Measurements from ENCODE around the gene PPP2R3C.
"Not testable (repeated sequence)": the region's sequence is repeated elsewhere in the genome, so short reads cannot be mapped to it uniquely, and the experiment has no call there.

Gene PPP2R3C

DNA sequence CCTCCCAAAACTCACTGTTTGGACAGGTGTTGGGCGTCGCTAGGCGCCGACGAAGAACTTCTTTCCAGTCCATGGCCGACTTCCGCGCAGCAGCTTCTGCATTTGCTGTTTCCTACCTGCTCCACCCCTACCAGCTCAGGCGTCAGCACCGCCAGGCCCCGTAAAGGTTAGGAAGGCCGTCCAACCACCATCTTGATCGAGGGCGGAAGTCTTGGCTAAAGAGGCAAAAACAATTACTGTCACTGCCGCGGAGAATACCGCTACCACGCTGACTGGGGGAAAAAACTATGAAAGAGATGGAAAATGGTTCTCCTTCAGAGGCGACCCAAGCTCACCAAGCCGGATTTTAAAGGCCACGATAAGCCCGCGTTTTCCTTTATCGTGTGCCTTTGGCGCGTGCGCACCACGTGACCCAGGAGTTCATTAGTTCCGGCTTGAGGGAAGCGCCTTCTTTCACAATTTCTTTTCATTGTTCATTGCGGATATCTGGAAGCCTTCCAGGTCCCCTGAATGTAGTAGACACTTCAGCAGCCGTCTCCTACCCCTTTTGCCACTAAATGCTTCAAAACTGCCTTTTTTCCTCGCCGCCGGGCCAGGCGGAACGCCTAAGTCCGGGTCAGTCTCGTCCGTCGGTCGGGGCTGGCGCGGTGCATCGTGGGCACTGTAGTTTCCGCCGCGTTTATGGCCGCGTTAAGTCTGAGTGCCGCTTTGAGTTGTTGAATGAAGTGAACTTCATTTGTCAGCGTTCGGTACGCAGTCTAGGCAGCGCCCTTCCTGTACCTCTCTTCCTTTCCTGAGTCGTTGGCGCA lies at the start of gene PPP2R3C, which contains the start of gene PRORP:
PPP2R3C (minus strand) TSS at position 104 of the 809 bp plus-strand sequence; CDS start at position 73, 31 bp downstream.
PRORP (plus strand) TSS at position 666 of the 809 bp plus-strand sequence. CDS start 694 bp downstream, outside the sequence.
- peak; percentile 76 to 86 for DNase-seq (ENCODE audit: low read depth in 1 of 2, low spot score in 1 of 2)

DNA sequence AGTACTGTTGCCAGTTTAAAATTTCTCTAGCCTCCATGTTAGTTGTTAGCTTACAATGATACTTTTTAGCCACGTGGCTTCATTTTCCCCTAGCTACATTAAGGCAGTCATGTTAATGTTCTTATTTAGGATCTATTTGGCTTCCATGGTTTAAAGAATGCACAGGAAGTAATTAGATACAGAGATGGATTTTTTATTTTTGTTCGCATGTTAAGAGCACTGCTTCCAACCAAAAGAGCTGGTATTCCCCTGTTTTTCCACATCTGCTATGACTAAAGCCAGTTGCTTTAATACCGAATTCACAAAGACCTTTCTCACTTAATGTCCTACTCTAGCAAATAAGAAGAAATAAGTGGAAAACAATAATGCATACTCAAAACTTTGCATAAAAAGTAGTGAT lies 45.7 kb upstream of the PPP2R3C start:
- DNase-seq (ENCODE audit: low read depth in 1 of 2, low spot score in 1 of 2): no peak

DNA sequence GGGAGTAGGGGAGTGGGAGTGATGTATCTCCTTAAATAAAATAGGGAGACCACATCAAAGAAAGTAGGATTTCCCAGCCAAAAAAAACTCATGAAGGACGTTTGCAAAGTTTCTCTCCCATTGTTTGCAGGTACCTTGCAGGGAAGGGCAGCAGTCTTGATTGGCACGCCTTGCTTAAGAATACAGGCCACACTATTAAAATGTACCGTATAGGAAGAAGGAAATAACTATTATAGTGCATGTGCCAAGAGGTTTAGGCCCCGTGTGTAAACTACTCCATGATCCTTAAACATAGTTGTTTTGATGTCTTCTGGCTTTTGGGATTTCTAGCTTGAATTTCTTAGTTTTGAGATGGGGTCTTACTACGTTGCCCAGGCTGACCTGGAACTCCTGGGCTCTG lies 43.1 kb upstream of the PPP2R3C start:
- DNase-seq (ENCODE audit: low read depth in 1 of 2, low spot score in 1 of 2): no peak

DNA sequence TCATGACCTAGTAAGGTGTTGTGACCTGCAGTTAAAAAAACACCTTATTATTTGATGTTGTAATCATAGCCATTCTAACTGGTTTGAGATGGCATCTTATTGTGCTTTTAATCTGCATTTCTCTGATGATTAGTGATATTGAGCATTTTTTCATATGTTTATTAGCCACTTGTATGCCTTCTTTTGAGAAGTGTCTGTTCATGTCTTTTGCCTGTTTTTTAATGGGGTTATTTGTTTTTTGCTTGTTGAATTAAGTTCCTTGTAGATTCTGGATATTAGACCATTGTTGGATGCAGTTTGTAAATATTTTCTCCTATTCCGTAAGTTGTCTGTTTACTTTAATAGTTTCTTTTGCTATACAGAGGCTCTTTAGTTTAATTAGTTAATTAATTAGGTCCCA lies 41.6 kb upstream of the PPP2R3C start:
- no peak for DNase-seq (ENCODE audit: low read depth in 1 of 2, low spot score in 1 of 2)

DNA sequence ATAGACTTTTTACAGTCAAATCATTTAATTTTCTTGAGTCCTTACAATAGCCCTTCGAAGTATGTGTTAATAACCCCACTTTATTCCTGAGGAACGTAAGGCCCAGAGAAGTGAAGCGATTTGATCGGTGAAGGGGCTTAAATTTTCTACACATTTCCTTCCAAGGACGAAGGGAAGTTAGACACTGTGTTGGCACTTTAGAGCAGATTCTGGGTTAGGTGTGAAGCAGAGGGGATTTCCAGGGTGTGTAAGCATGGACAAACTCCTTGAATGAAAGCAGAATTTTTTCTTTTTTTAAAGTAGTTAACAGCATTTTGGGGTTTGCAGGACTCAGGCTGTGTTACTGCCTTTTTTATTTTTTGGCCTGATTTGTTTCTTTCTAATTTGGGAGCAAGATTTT lies 39.4 kb upstream of the PPP2R3C start:
- DNase-seq (ENCODE audit: low read depth in 1 of 2, low spot score in 1 of 2): peak in 1 of 2 donors; percentile 5

DNA sequence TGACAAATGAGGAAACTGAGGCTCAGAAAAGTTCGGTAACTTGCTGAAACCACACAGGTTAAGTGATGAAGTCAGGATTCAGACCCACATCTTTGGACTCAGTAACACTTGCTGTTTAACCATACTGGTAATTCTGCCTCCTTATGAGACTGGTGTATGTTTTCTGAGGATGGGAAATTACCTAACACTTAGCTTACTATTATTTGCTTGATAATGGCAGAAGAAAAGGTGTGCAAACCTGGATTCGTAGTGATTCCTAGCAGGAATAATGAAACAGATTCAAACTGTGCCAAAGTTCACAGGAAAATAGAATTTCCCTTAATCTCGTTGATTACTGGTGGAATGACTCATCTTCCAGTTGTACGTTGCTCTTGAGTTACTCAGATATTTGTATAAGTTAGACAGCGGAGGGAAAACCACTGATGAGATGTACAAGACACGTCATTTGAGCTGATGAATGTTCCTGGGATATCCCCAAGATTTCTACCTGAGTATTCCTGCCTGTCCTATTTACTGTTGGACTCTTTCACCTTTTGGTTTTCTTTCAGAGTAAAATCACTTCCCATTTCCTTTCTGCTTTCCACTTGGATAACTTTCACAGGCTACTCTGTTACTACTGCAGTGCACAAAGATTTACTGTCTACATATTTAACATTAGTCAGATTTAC lies 38.1 kb upstream of the PPP2R3C start:
- DNase-seq (ENCODE audit: low read depth in 1 of 2, low spot score in 1 of 2): no peak

DNA sequence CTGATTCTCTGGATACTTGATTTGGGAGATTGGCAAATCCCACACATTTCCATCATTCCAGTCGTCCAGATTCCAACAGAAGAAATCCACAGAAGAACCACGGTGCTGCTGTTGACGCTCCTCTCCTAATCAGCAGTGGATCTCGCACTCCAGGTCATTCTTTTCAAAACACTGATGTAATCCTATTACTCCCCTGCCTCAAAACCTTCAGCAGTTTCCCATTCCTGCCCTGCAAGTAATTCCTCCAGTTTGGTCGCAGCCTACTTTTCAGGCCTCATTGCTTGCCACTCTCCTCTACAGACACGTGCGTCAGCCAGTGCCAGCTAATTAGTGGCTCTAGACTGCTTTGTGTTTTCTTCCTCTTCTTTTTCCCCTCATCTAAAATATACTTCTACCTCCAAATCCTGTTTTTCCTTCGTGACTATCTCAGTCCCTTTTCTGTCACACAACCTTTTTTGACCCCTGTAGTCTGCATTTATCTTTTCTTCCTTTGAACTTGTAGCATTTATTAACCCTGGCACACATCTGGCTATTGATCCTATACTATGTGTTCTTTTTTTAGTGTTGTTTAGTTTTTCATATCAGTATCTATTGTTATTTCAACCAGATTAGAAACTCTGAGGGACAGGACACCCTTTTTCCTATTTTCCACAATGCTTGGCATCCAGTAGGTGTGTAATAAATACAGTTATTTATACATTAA lies 37.3 kb upstream of the PPP2R3C start:
- DNase-seq (ENCODE audit: low read depth in 1 of 2, low spot score in 1 of 2): no peak

DNA sequence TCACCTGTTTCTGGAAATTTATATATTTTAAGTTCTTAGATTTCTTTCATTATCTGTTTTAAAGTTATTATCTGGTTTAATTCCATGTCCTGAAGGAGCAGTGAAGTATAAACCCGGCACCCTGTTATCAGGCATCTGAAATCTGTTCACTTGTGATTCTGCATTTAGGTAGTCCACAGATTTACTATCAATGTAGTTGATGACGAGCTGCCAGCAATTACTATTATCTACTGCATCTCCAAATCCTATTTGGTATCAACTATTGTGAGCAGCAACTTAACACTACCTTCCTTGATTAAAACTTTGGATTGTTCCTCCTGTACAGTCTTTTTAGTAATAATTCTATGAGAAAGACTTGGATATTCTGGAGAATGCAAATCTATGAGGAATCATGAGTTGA lies 36.7 kb upstream of the PPP2R3C start:
- DNase-seq (ENCODE audit: low read depth in 1 of 2, low spot score in 1 of 2): no peak

DNA sequence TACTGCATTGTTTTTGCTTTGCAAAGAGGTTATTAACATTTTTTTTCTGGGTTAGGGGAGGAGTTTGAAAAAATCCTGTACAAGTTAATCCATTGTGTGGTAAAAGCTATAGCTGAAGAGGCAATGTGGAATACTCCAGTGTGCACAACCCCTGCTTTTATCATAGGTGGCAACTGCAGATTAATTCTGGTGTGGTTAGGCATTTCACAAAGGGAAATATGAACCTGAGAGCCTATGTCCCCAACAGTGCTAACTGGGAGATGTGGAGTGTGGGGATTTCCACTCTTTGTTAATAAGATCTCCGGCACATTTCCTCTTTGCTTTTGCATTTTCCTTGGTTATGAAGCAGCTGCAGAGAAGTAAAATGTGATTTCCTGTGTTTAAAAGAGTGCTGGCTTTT lies 34.2 kb upstream of the PPP2R3C start:
- DNase-seq (ENCODE audit: low read depth in 1 of 2, low spot score in 1 of 2): no peak

DNA sequence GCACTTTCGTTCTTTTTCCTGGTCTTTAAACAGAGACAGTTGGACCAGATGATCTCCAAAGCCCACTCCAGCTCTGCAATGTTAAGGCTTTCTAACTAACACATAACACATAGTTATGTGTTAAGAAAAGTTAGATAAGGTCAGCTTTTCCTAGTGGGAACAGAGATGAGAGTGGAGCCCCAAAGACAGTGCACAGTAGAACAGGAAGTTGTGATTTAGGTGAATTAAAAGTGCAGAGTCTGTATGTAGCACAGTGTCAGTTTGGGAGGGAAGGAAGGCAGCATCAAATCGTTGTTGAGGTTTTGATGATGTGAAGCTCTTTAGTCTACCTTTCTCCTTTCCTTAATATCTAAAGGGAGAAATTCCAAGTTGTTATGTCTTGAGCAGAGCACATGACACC lies 32.2 kb upstream of the PPP2R3C start:
- no peak for DNase-seq (ENCODE audit: low read depth in 1 of 2, low spot score in 1 of 2)

DNA sequence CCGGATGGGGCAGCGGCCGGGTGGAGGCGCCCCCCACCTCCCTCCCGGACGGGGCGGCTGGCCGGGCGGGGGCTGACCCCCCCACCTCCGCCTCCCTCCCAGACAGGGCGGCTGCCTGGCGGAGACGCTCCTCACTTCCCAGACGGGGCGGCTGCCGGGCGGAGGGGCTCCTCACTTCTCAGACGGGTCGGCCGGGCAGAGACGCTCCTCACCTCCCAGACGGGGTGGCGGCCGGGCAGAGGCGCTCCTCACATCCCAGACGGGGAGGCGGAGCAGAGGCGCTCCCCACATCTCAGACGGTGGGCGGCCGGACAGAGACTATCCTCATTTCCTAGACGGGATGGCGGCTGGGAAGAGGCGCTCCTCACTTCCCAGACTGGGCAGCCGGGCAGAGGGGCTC lies 30.7 kb upstream of the PPP2R3C start:
- DNase-seq (ENCODE audit: low read depth in 1 of 2, low spot score in 1 of 2): not testable (repeated sequence)

DNA sequence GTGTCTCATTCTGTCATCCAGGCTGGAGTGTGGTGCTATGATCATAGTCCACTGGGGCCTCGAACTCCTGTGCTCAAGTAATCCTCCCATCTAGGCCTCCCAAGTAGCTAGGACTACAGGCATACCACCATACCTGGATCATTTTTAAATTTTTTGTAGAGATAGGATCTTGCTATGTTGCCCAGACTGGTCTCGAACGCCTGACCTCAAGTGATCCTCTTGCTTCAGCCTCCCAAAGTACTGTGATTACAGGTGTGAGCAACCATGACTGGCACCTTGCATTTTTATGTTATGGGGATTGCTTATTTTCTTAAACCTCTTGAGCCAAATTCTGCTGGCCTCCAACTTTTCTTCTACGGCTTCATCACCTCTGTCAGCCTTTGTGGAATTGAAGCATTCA lies 27.4 kb upstream of the PPP2R3C start:
- no peak for DNase-seq (ENCODE audit: low read depth in 1 of 2, low spot score in 1 of 2)

DNA sequence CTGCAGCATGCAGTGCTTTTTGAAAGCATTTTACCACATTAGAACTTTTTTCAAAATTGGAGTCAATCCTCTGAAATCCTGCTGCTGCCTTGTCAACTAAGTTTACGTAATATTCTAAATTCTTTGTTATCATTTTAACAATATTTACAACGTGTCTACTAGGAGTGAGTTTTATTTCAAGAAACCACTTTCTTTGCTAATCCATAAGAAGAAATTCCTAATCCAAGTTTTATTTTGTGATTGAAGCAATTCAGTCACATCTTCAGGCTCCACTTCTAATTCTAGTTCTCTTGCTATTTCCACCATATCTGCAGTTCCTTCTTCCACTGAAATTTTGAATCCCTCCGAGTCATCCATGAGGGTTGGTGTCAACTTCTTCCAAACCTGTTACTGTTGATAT lies 25.9 kb upstream of the PPP2R3C start:
- no peak for DNase-seq (ENCODE audit: low read depth in 1 of 2, low spot score in 1 of 2)

DNA sequence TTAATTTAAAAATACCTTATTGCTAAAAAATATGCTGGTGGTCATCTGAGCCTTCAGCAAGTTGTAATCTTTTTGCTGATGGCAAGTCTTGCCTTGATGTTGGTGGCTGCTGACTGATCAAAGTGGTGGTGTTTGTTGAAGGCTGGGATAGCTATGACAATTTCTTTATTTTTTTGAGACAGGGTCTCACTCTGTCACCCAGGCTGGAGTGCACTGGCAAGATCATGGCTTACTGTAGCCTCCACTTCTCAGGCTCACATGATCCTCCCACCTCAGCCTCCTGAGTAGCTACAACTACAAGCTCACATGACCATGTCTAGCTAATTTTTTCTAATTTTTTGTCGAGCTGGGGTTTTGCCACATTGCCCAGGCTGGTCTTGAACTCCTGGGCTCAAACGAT lies 25.4 kb upstream of the PPP2R3C start:
- DNase-seq (ENCODE audit: low read depth in 1 of 2, low spot score in 1 of 2): no peak

DNA sequence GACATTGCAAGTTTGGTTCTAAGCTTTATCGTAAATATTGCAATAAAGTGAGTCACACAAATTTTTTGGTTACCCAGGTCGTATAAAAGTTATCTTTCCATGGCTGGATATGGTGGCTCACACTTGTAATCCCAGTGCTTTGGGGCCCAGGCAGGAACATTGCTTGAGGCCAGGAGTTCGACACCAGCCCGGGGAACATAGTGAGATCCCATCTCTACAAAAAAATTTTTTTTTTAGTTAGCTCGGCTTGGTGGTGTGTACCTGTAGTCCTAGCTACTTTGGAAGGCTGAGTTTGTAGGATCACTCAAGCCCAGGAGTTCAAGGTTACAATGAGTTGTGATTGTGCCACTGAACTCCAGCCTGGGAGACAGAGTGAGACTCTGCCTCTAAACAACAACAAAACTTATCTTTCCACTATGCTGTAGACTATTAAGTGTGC lies 24.9 kb upstream of the PPP2R3C start:
- no peak for DNase-seq (ENCODE audit: low read depth in 1 of 2, low spot score in 1 of 2)

DNA sequence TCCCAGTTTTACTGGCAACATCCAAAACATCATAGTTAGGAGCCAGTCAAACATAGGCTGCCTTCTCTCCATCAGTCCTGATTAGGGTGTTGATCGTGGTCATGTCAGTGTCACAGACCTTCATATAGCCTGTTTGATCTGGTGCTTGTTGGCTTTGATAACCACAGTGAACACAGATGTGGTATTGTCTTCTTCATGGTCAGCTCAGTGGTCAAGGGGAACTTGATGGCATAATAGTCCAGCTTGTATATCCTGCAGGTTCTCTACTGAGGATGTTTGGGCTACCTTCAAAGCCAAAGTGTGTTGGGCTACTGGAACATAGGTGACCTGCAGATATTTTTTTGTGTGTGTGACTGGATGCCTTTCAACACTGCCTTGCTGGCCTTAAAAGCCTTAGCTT lies 22.2 kb upstream of the PPP2R3C start:
- no peak for DNase-seq (ENCODE audit: low read depth in 1 of 2, low spot score in 1 of 2)

DNA sequence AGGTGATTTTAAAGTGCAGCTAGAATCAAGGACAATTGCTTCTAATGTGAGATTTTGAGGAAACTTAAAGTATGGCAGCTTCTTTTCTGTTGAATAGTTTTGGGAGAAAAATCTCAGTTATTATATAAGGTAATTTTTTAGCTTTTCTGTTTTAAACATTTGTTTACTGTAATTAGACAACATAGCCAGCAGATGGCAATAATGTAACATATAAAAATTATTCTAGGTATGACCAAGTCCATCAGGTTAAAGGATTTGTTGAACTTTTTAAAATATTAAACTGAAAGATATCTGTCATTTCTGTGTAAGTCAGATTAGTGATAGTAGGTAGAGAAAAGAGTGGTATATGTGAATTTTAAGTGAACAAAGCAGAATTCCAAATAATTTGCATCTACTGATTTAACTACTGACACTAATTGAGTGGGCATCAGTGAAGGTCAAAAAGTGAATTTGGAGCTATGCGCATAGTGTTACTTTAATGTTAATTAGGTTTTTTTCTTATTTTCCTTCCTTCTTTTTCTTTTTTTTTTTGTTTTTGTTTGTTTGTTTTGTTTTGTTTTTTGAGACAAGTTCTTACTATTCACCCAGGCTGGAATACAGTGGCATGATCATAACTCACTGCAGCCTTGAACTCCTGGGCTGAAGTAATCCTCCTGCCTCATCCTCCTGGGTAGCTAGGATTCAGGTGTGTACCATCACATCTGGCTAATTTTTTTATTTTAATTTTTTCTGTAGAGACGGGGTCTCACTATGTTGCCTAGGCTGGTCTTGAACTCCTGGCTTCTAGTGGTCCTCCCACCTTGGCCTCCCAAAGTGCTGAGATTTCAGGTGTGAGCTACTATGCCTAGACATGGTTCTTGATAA lies 19.2 kb upstream of the PPP2R3C start:
- DNase-seq (ENCODE audit: low read depth in 1 of 2, low spot score in 1 of 2): no peak

DNA sequence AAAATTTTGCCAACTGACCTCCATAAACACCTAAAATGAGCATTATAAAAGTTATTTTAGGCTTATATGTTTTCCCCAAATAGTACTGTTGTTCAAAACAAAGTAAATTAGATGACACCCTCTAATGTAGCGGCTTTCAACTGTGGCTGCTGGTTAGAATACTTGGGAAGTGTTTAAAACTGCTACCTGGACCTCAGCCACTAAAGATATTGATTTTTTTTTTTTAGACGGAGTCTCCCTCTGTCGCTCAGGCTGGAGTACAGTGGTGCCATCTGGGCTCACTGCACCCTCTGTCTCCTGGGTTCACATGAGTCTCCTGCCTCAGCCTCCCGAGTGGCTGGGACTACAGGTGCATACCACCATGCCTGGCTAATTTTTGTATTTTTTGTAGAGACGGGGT lies 16.8 kb upstream of the PPP2R3C start:
- DNase-seq (ENCODE audit: low read depth in 1 of 2, low spot score in 1 of 2): no peak

DNA sequence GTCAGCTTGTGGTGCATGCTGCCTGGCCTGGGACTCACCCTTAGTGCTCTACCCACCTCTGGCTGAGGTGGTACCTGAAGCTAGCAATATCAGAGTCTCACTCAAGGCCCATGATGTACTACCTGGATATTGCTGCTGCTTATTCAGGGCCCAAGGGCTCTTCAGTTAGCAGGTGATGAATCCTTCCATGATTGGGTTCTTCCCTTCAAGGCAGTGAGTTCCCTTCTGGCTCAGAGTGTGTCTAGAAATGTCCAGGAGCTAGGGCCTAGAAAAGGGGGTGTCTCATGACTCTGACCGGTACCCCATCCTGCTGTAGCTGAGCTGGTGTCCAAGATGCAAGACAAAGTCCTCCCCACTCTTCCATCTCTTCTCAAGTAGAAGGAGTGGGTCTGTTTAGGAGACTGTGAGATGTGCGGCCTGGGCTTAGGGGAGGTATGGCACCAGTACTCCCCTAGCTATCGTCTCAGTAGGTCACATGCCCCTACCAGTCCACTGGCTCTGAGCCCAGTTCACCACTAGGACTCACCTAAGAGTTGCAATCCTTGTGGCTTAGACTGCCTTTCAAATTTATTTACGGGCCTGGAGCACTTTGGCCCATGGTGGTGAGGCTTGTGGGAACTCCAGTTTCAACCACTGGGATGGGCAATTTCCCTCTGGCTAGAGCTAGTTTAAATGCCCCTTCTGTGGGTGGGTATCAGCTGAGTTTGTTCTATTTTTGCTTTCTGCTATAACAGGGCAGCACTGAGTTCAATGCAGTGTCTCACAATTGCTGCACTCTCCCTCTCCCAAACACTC lies 12.7 kb upstream of the PPP2R3C start:
- DNase-seq (ENCODE audit: low read depth in 1 of 2, low spot score in 1 of 2): no peak

All from activated CD4-positive, alpha-beta T cell treated with anti-CD3 and anti-CD28 coated beads, Interleukin-2, amount 50 U/mL, for 24 hours (primary cell).